Putamen (tissue), 1 donor: ENCODE measurements around the gene TOX2.

Source experiments
- DNase-seq: peaks from one replicate; pipeline ENCODE4 v3.0.0-alpha.2; 2016; ENCODE audit warnings: low spot score

The TOX2 gene

DNA sequence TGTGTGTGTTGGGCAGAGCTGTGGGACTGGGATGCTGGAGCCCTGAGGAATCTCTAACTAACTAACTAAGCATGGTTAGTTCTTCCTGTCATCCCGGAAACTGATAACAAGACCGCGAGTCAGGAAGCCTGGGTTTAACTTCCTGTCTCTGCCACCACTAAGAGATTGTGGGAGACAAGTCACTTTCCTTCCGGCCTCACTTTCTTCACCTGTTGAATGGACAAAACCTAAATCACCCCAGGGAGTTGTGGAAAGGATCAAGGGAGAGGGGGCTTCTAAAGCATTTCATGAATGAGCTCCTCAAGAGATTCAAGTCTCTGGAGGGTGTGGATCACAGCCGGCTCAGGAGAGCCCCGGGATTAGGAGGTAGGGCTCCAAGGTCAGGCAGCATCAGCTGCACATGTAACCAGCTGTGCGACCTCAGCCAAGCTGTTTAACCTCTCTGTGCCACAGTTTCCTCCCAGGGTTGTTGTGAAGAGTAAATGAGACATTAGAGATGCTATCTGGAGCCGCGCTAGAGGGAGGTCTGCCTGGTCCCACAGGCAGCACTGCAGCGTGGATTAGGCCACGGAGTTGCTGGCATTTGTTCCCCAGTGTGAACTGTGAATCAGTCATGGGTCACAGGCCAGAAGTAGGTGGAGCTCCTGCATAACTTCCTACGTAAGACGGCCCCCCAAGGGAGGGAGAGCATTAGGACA, 105.1 kb downstream of the TOX2 start:
- no peak for DNase-seq

DNA sequence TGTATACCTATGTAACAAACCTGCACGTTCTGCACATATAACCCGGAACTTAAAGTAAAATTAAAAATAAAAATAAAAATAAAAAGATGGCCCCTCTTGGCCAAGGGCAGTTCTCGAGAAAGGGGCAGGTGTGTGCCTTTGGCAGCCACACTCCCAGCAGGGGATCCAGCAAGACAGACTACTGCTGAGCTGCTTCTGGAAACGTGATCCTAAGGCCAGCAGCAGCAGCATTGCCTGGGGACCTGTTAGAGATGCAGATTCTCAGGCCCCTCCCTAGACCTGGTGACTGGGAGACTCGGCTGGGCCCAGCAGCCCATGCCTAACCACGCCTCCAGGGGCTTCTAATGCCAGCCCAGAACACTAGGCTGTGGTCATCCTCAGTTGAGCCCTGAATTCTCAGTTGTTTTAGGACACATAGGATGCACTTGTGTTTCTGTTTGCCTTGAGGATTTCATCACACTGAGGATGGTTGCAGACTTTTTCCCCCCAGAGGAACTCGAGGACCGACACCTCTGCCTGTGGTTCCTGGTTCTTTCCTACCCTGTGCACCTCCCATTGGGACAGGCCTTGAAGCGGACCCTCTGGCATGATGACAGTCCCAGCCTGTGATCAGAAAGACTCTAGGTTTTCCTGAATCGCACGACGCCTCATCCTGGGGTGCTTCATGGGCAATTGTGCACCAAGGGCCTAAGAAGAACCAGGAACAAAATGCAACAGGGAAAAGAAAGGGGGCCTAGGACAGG, 105.9 kb downstream of the TOX2 start:
- no peak for DNase-seq

DNA sequence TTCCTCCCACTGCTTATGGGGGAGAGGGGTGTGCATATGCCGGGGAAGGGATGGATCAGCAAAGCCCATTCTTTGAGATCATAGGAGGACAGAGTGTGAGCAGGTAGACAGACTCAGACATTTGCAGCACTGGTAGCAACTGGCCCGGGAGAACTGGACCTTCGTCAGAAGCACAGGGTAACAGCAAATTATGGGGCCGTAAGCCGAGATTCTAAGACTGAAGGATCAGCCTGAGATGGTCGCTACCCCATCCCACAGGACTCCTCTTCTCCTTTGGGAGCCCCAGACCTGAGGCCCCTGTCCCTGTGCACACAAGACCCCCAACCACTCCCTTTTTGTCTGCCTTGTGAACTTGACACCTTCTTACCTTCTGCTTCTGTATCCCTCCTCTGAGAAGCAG, 106.5 kb downstream of the TOX2 start:
- DNase-seq, result no peak

DNA sequence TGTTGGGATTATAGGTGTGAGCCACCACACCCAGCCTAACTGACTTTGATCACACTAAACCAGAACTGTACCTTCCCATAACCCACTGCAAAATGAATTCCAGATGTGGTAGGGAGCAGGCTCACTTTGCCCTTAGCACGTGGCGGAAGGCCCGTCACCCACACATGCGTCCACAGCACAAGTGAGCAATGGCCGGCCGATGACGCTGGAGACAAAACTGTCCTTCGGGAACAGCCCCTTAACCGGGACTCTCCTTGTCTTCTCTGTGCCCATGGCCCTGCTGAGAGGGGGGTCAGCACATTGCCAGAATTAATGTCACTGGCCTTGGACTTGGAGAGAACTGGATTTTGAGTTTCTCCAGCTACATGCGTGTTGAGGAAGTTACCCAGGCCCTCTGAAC, 107.2 kb downstream of the TOX2 start:
- no peak for DNase-seq

GRCh38 chr20:44022464-44022863, 107.8 kb downstream of the TOX2 start:
- no peak for DNase-seq

DNA sequence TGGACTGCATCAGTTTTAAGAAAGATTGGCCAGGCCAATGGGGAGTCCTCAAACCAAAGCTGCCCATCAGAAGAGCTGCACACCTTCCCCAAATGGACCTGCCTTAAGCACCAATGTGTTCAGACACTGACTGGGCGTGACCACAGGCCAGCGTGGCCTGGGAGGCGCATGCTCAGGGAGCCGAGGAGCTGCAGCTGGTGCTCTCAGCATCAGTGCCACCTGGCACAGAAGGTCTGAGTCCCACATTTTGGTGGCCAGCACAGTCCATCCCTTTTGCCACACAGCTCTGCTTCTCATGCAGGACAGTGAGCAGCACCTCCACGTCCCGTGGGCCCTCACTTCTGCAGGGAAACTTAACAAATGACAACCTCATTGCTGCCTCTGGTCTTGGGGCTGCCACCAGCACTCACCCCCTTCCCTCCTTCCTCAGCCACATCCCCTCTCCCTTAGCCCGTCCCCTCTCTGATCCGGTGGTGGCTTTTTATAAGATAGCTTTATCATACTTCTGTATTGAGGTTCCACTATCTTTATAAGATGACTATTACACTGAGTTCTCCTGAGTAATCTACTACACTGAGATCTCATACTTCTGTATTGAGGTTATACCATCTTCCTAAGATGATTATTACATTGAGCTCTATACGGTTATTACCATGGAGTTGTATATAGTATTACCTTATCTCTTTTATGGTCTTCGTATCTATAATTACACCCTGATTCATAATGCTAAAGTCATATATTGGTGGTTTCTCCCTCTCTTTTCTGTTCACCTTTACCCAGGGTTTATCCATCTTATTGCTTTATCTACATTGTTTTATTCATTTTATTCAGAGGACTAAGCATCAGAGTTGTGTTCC, 109.1 kb downstream of the TOX2 start:
- no peak for DNase-seq

- DNase-seq, result no peak
Observed at GRCh38 chr20:44024820-44025580, 110.3 kb downstream of the TOX2 start.

DNA sequence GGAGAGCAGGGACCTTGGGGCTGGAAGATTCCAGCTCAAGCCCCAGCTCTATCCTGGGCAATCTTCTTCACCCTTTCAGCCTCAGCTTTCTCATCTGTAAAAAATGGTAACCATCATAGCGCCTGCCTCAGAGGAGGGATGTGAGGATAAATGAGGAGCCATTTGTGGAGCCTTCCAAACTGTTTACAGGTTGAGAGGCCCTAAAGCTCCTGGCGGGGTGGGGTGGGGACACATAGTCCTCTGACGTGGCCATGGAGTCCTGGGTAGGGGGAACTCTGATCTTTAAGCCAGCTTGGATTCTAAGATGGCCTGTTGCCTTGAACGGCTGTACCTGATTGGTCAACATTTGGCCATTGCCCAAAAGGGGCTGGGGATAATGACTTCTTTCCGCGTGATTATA, 111.1 kb downstream of the TOX2 start:
- no peak for DNase-seq

DNA sequence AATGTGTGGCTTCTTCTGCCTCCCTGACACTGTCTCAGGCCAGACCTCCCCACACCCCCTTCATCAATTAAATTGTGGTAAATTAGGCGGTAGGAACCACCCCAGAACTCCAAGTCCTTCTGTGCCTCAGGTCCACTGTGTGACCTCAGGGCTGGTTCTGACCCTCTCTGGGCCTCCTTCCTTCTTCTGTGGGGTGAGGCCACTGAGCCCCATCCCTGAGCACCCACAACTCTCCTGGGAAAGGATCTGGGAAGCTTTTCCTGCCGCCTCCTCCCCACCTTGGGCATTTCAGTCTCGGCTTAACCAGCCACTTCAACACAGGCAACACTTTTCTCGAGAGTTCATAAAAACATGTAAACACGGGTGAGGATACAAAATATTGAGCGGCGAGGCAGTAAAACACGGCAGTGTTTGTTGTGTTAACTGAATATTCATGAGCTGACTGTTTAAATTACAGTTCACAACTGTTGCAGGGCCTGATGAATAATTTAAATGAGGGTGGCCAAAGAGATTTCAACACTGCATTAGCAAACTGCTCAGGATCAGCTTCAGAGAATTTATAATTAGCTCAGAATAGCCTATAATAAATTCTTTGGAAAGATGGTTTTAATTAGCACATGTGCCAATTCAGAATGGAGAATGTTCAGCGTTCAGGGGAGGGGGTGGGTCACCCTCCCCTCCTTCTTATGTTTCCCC, 112.1 kb downstream of the TOX2 start:
- no peak for DNase-seq

DNA sequence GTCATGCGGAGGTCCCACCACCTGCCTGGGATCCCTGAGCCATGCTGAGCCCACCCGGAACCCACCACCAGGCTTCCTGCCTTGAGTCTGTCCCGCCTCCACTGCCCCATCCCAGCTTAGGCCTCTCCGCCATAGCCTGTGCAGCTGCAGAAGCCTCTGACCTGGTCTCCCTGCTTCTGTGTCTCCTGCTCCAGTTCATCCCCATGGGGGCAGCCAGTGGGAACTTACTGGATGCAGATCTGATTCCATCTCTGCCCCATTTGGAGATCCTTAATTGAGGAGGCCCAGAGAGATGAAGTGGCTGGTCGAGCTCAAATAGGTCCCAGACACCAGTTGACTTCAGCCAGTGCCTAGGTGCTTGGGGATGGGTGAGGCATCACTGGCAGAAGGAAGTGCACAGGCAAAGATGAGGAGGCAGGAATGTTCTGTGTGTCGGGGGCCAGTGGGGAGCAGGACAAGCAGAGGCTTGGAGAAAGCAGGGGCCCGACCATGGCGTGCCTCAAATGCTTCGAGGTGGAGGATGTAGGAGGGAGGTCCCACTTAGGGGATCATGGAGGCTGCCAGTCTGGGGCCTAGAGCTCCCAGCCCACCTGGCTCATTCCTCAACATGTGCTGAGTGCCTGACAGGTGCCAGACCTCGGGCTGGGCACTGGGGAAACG, 112.8 kb downstream of the TOX2 start:
- DNase-seq, result no peak

- DNase-seq, result no peak
Observed at GRCh38 chr20:44028003-44028730, 113.5 kb downstream of the TOX2 start.

- no peak for DNase-seq
Observed at GRCh38 chr20:44028868-44029847, 114.5 kb downstream of the TOX2 start.

DNA sequence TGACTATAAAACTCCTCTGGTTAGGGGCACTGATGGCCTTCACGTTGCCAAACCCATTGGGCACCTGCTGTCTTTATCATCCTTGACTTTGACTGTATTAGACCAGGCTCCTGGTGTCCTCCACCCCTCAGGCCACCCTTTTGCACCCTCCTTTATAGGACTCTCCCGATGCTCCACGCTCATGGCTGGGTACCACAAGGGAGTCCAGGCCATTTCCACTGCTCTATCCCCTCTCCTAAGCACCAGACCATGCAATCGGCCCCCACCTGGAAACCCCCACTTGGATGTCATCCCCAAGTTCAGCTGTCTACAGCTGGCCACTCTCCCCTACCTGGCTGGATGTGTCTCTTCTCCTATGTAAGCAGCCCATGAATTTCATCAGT, 115.2 kb downstream of the TOX2 start:
- no peak for DNase-seq

DNA sequence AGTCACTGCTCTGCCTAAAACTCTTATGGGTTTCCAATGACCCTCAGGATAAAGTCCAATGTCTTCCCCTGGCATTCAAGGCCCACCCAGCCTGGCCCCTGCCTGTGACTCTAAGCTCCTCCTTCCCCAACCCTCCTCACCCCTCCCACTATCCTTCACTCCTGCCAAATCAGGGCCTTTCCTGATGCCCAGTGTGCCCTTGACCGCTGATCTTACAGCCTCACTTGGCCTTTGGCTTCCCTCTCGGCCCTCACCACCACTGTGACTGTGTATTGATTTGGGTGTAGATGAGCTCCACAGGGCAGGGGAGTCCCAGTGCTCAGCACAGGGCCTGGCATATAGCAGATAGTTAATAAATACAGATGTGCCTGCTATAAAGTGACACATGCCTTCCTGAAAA, 115.7 kb downstream of the TOX2 start:
- DNase-seq, result no peak

DNA sequence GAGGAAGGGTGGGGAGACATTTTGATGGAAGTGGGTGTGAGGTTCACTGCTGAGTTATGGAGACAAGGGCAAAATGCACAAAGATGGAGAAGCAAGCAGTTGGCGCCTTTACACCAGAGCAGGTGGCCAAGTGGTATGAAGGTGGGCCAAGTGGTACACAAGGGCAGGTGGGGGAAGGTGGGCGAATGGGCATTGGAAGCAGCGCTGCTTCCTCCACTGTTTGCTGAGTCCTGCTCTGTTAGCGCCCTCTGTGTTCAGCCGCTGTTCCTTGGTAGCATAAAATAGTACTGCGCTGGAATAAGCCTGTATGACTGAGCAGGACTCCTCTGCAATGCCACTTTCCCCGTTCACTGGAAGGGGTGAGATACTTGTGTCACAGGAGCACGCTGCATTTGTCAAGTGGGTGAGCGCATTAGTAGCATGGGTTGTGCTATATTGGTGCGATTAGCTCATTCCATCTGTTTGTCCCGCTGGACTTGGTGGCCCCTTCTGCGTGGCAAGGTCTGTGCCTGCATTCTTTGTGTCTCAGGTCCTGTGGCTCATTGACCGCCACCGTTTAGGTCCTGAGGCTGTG, 116.4 kb downstream of the TOX2 start:
- no peak for DNase-seq

GRCh38 chr20:44031781-44032582, 117.3 kb downstream of the TOX2 start:
- DNase-seq, result no peak

- no peak for DNase-seq
Observed at GRCh38 chr20:44032583-44033331, 118.1 kb downstream of the TOX2 start.
